HG03045 (cell line): ENCODE measurements around the gene SYPL1.
"Not testable (repeated sequence)": the region's sequence is repeated elsewhere in the genome, so short reads cannot be mapped to it uniquely, and the experiment has no call there.

Experiments
- ATAC-seq: cut with Tn5 transposase; IDR thresholded peaks from one replicate; pipeline ENCODE4 v1.9.1; 2021; ENCODE audit warnings: mild to moderate bottlenecking, moderate library complexity; ENCODE audit not compliant: unreplicated experiment

SYPL1 gene

DNA sequence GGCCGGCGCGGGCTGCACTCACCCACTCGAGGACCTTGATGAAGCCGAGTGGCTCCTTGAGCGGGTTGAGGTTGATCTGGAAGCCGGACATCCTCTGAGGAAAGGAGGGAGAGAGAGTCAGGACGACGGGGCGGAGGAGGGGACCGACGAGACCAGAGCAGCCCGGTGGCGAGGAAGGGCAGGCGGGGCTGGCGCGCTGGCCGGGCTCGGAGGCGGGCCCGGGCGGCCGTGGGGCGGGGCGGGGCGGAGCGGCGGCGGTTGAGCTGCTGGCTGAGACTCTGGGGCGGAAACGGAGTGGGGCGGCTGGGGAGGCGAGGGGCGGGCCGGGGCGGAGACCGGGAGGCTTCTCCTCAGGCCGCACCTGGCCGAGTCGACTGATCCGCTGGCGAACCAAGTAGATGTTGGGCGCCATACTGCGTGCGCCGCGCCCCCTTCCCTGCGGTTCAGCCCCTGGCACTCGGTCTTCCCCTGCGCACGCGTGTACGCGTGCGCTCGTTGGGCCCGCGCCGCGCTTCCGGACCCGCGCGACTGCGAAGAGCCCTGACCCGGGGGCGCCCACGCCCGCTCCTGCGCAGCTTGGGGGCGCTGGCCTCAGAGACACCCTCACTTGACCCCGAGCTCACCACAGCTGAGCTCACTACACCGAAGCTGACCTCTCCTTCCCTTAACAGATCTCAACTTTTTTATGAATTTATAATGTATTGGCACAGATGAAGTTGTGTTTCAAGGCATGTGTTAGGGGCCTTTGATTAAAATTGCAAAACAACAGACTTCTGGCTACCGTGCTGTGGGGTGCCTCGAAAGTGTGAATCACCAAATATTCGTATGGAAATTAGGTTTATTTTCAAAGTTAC is at the start of gene SYPL1:
SYPL1 (minus strand) TSS at position 195 of the 854 bp plus-strand sequence; CDS start at position 91, 104 bp downstream.
- ATAC-seq, result peak; percentile 86

- ATAC-seq, result no peak
Observed at GRCh38 chr7:106155027-106155426, 42.9 kb upstream of the SYPL1 start.

- ATAC-seq, result peak; percentile 74
Observed at GRCh38 chr7:106153891-106154449, 41.9 kb upstream of the SYPL1 start.

- ATAC-seq, result no peak
Observed at GRCh38 chr7:106152313-106152665, 40.2 kb upstream of the SYPL1 start.

- ATAC-seq, result no peak
Observed at GRCh38 chr7:106151459-106152312, 39.6 kb upstream of the SYPL1 start.

DNA sequence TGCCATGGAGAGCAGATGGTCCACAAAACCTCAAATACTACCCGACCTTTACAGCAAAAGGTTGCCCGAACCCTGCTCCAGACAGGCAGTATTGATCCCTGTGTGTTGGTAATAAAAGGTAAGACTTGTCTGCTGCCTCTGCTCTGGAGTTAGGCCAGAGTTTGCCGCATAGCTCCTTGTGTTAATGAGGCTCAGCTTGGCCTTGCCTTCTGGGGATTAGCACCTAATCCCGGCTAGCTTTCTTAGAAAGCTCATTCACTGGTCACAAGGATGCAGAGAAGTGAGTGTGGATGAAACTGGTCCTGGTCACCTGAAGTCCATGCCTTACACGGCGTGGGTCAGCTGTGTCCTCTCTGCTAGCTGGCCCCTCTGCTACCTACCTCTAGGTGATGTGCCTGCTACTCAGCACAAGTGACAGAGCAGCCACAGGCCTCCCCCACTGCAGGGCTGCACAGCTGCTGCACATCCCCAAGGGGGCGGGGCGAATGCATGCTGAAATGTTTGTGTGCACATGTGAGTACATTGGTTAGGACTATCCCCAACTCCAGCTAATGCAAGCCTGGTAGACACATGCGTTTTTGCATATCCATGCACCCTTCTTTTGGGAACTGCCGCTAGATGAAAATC is 31.7 kb upstream of the SYPL1 start:
- ATAC-seq, result no peak

- ATAC-seq, result no peak
Observed at GRCh38 chr7:106142136-106142535, 30.0 kb upstream of the SYPL1 start.

DNA sequence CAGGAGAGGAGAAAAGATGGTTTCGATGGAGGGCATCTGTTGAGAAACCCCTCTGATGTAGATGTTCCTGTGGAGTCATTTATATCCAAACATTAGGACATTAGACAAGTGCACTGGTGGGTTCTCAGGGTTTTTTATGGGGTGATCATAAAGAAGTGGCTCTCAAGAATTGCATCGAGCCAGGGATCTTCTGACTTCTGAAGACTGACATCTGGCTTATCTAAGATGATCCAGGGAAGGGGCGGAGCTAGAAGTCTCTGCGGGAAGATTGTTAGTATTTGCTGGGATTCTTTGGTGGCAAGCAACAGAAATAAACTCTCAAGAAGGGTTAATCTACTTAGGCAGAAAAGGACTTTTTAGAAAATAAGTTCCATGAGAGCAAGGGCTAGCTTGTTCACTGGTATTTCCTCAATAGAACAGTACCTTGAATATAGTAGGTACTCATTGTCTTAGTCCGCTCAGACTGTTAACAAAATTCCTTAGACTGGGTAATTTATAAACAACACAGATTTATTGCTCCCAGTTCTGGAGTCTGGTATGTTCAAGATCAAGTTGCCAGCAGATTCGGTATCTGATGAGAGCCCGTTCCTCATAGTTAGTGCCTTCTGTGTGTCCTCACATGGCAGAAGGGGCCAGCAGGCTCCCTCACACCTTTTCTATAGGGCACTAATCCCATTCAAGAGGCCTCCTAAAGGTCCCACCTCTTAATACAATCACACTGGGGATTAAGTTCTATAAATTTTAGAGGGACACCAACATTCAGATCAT is 28.5 kb upstream of the SYPL1 start:
- no peak for ATAC-seq

DNA sequence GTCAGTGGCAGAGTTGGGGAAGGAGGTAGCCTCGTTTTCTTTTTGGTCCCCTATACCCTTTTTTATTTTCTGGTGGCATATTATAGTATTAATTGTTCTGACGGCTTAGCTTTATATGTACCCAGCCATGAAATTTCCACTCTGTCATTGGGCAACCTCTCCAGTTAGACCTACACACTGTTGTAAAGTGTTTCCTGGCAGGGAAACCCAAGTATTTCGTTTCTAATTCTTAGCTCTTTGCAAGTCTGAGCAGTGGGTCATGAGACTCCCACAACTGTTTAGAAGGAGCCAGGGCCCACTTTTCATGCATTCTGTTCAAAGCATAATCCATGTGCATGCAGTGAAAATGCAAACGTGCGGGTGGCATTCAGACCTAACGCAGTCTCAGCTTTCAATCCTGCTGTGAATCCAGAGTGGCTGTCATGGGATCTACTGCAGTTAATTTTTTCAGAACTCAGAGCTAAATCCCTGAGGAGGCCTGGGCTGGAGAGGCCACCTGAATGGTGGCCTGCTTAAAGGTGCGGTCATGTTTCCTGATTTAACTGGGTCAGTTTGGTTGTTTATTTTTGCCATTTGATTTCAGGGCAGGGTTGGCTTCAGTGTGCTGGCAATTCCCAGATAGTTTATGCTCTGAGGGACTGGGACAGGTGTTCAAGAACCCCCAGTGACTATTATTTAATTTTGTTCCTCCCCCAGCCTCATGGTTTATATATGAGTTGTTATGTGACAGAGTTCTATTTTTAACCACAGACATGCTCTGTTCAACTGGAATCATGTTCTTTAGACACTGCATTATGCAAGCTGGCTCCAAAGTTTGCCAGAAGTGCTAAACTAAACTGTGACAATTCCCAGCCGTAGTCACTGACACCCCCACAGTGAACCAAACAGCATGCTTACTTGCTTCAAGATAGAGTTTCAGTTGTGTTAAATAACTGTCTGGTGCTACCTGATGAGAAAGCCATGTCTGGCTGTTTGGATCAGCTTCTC is 27.4 kb upstream of the SYPL1 start:
- ATAC-seq, result no peak

GRCh38 chr7:106138776-106139175 is 26.7 kb upstream of the SYPL1 start:
- no peak for ATAC-seq

- ATAC-seq, result not testable (repeated sequence)
Observed at GRCh38 chr7:106138181-106138580, 26.1 kb upstream of the SYPL1 start.

GRCh38 chr7:106134241-106134640 is 22.1 kb upstream of the SYPL1 start:
- ATAC-seq, result no peak

DNA sequence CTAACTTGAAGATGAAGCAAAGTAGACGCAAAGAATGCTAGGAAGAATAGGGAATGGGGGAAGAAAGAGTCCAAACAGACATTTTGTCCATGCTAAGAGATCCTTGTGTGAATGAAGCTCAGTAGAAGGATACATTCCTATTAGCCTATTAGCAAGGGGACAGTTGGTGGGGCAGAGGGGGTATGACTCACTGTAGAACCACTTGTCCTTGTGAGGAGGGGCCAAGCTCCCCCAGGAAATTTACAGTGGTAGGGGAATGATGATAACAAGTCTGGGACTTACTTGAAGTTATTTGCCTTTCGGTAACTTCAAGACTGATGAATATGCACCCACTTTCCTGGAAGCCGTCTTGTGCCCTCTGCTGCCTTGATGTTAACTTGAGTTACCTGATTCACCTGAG is 17.2 kb upstream of the SYPL1 start:
- ATAC-seq, result no peak

DNA sequence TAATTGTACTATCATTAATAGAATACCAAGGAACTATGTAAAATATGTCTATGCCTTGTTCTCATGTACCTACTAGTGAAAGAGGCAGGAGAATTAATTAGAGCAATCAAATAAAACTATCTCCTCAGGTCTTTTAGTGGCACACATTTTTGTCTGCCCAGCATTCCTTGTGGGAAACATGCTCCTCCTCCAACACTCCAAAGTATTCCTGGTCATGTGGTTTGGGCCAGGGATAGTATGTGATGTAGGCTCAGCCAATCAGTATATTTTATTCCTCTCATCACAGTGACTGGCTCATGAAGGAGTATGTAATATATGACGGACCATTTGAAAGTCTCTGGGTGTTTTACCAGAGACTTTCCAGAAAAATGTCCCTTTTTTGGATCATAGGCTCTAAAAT is 16.7 kb upstream of the SYPL1 start:
- ATAC-seq, result no peak

DNA sequence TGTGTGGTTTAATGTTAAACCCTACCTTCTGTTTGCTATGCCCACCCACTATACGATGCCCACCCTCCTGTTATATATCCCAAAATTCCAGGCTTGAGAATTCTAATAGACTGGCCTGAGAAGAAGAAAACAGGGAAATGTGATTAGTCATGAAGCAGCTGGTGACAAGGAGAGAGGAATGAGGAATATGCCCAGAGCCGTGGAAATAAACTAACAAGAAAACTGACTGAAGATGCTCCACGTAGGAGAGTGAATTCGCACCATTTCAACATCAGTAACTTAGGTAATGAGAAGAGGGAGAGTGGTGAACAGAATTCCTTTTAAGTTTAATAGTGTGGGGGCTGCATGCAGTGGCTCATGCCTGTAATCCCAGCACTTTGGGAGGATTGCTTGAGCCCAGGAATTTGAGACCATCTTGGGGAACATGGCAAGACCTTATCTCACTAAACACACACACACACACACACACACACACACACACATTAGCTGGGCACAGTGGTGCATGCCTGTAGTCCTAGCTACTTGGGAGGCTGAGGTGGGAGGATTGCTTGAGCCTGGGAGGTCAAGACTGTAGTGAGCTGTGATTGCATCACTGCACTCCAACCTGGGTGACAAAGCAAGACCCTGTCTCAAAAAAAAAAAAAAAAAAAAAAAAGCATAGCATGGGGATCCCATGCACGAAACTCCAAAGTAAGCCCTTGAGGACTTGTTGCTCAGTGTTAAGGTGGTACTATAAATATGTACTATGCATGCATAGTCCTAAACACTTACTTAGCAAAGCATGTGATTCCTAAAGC is 16.1 kb upstream of the SYPL1 start:
- no peak for ATAC-seq

- no peak for ATAC-seq
Observed at GRCh38 chr7:106126170-106126938, 14.2 kb upstream of the SYPL1 start.

DNA sequence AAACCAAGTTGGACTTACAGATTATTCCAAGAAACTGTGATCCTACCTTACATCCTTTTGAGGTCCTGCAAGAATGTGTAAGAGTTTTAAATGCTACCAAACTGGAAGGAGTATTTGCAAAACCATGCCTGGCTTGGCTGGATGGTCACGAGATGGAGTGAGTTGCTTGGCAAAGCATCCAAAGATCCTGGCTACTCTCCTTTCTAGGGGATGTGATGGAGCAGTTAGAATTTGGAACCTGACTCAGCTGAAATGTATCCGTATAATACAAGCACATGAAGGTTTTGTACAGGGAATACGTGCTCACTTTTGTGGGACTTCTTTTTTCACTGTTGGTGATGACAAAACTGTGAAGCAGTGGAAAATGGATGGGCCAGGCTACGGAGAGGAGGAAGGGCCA is 13.3 kb upstream of the SYPL1 start:
- no peak for ATAC-seq

DNA sequence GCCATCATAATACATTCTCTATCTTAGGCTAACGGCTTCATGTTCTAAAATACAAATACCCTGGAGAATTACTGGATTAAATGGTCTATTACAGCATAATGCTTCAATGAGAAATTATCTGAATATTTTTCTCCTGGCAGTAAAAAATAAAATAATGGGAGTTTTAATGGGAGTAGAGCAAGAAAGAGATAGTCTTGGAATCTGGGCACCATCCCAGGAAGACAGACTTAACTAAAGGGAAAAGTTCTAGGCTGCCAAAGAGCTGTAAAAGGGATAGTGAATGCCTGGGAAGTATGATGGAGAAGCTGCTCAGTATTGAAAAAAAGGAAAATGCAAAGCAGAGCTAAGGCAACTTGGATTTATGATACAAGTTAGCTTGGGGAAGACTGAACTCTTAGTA is 12.1 kb upstream of the SYPL1 start:
- no peak for ATAC-seq
